Loucy (cell line): ENCODE results near the gene COX18.

Experiments
- H2AFZ ChIP-seq: fragments of 200-600 bp; sonication (generic); 2 replicates; pipeline ENCODE4 v1.6.0; 2016; ENCODE audit warnings: antibody characterized with exemption, mild to moderate bottlenecking, low read length, moderate library complexity
- H3F3A ChIP-seq: fragments of 200-600 bp; 2 replicates; pipeline ENCODE4 v1.6.0; 2016; ENCODE audit warnings: antibody characterized with exemption, low read depth, mild to moderate bottlenecking
- H3K27me3 ChIP-seq: fragments of 200-600 bp; sonication (generic); 2 replicates; pipeline ENCODE4 v1.6.1; 2014; ENCODE audit warnings: low read length, mild to moderate bottlenecking; ENCODE audit not compliant: insufficient read depth, poor library complexity, severe bottlenecking
- H3K36me3 ChIP-seq: fragments of 200-600 bp; sonication (generic); 2 replicates; pipeline ENCODE4 v1.6.1; 2016; ENCODE audit warnings: low read length; ENCODE audit not compliant: insufficient read depth
- H3K4me1 ChIP-seq: fragments of 200-600 bp; sonication (generic); 2 replicates; pipeline ENCODE4 v1.5.1; 2014; ENCODE audit warnings: low read length, mild to moderate bottlenecking; ENCODE audit not compliant: insufficient read depth, poor library complexity, severe bottlenecking
- H3K4me2 ChIP-seq: fragments of 200-600 bp; sonication (generic); 2 replicates; pipeline ENCODE4 v1.6.0; 2014; ENCODE audit warnings: antibody characterized with exemption, low read length, low read depth, mild to moderate bottlenecking; ENCODE audit not compliant: poor library complexity, severe bottlenecking
- H3K4me3 ChIP-seq: fragments of 200-600 bp; sonication (generic); 2 replicates; pipeline ENCODE4 v1.5.1; 2014; ENCODE audit warnings: low read length, mild to moderate bottlenecking, mixed read lengths; ENCODE audit not compliant: poor library complexity, severe bottlenecking
- H3K79me2 ChIP-seq: fragments of 200-600 bp; sonication (generic); 2 replicates; pipeline ENCODE4 v1.6.1; 2014; ENCODE audit warnings: low read length; ENCODE audit not compliant: insufficient read depth
- H3K9ac ChIP-seq: fragments of 200-600 bp; sonication (generic); 2 replicates; pipeline ENCODE4 v1.6.0; 2014; ENCODE audit warnings: mild to moderate bottlenecking, low read depth, low read length, moderate library complexity; ENCODE audit not compliant: poor library complexity, severe bottlenecking
- H3K9me2 ChIP-seq: fragments of 200-600 bp; sonication (generic); replicated peaks from 2 replicates; pipeline ENCODE4 v1.6.1; 2016; ENCODE audit warnings: low read depth, low read length, mixed read lengths
- H3K9me3 ChIP-seq: fragments of 200-600 bp; sonication (generic); 2 replicates; pipeline ENCODE4 v1.6.1; 2014; ENCODE audit warnings: mild to moderate bottlenecking, antibody characterized with exemption, low read length, low read depth; ENCODE audit not compliant: insufficient read depth
- H4K20me1 ChIP-seq: fragments of 200-600 bp; sonication (generic); 2 replicates; pipeline ENCODE4 v1.6.0; 2014; ENCODE audit warnings: antibody characterized with exemption, low read length, mild to moderate bottlenecking; ENCODE audit not compliant: insufficient read depth, poor library complexity, severe bottlenecking
- EZH2phosphoT487 ChIP-seq: fragments of 200-600 bp; IDR thresholded peaks from 2 replicates; pipeline ENCODE4 v1.6.1; 2018; ENCODE audit warnings: antibody characterized with exemption, mild to moderate bottlenecking, moderate library complexity, borderline replicate concordance
- TF ChIP-seq, protein P1 (sequence below): fragments of 200-600 bp; sonication (generic); conservative IDR thresholded peaks from 2 replicates; pipeline ENCODE4 v1.5.1; 2014; ENCODE audit warnings: mild to moderate bottlenecking, antibody characterized with exemption, low read length

The COX18 gene

DNA sequence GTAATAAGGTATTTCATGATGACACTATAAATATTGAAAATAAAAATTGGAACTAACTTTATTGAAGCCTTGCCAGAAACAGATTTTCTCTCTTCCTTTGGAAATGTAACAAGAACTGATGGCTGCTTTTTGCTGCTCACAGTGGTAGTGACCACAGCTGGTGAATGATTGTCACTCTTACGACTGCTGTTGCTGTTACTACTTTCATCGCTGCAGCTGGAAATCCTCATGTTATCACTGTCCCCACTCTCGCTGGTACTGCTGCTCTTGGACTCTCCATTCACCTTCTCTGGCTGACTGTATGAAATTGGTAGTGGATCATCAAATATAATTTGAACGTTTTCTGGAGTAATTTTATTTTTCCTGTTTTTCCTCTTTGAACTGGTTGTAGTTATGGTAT is 28.5 kb upstream of the COX18 start:
- Histone ChIP-seq H3K27me3 (no peaks in the 10 kb centered on the region), H3K36me3 (peaks cover 58% of the 10 kb centered on the region)

DNA sequence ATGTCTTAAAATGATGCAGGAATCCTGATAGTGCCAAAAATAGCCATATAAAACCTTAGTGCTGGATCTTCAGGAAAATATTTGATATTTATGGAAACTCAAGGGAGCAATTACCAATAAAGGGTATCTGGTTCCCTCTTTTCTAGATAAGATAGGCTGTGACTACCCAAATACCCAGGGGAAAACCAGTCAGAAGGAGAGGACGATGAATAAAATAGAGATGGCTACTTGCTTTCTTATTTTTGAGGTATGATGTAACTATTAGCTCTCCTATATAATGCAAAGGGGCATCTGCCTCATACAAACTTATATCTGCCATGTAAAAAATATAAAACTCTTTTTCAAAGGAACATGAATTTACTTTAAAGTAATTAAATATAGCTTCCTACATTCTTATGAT is 23.4 kb upstream of the COX18 start:
- H4K20me1 ChIP-seq = no peaks in the 10 kb centered on the region
- H3K4me3 ChIP-seq = no peak overlapping the region
- no peak overlapping the region for H3K4me2 ChIP-seq
- TF ChIP-seq, protein P1, sequence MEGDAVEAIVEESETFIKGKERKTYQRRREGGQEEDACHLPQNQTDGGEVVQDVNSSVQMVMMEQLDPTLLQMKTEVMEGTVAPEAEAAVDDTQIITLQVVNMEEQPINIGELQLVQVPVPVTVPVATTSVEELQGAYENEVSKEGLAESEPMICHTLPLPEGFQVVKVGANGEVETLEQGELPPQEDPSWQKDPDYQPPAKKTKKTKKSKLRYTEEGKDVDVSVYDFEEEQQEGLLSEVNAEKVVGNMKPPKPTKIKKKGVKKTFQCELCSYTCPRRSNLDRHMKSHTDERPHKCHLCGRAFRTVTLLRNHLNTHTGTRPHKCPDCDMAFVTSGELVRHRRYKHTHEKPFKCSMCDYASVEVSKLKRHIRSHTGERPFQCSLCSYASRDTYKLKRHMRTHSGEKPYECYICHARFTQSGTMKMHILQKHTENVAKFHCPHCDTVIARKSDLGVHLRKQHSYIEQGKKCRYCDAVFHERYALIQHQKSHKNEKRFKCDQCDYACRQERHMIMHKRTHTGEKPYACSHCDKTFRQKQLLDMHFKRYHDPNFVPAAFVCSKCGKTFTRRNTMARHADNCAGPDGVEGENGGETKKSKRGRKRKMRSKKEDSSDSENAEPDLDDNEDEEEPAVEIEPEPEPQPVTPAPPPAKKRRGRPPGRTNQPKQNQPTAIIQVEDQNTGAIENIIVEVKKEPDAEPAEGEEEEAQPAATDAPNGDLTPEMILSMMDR = no peak
- TF ChIP-seq EZH2phosphoT487 = no peak
- H3K27me3 ChIP-seq = no peaks in the 10 kb centered on the region
- H3K79me2 ChIP-seq = no peaks in the 10 kb centered on the region
- H3K9me3 ChIP-seq = no peaks in the 10 kb centered on the region
- H3K9me2 ChIP-seq = no peaks in the 10 kb centered on the region
- peaks cover 50% of the 10 kb centered on the region for H3K36me3 ChIP-seq
- no peak overlapping the region for H3K9ac ChIP-seq
- H3K4me1 ChIP-seq = no peaks in the 10 kb centered on the region
- no peaks in the 10 kb centered on the region for H3F3A ChIP-seq
- H2AFZ ChIP-seq = no peak overlapping the region

More for the DNA sequence above, 28.5 kb upstream of the COX18 start:
- TF ChIP-seq EZH2phosphoT487 = no peak
- TF ChIP-seq, protein P1 = no peak
- no peak overlapping the region for H3K4me3 ChIP-seq
- no peaks in the 10 kb centered on the region for H3K79me2 ChIP-seq
- no peaks in the 10 kb centered on the region for H4K20me1 ChIP-seq
- H2AFZ ChIP-seq = no peak overlapping the region
- no peaks in the 10 kb centered on the region for H3F3A ChIP-seq
- H3K4me1 ChIP-seq = no peaks in the 10 kb centered on the region
- H3K9ac ChIP-seq = no peak overlapping the region
- no peaks in the 10 kb centered on the region for H3K9me3 ChIP-seq
- no peak overlapping the region for H3K4me2 ChIP-seq
- no peaks in the 10 kb centered on the region for H3K9me2 ChIP-seq

DNA sequence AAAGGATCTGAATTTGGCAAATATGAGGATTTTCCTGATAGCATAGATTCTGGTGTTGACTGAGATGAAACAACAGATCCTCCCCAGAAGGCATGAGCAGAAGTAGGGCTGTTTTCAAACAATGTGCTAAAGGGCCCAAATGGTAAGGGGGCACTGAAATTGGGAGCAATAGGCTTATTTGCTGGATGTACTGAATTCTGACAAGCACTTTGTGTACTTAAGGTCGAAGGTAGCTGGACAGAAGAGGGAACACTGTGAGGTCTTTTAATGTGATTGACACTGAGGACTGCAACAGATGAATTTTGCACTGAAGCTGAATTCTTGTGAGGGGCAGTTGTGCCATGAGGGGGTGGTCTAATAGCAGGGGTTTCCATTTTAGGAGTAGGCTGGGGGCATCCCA is 21.2 kb upstream of the COX18 start:
- no peaks in the 10 kb centered on the region for H3F3A ChIP-seq
- H3K36me3 ChIP-seq = peaks cover 38% of the 10 kb centered on the region
- no peaks in the 10 kb centered on the region for H3K9me2 ChIP-seq
- no peaks in the 10 kb centered on the region for H3K4me1 ChIP-seq
- no peak overlapping the region for H2AFZ ChIP-seq
- no peaks in the 10 kb centered on the region for H3K79me2 ChIP-seq
- H3K4me2 ChIP-seq = no peak overlapping the region
- H3K9me3 ChIP-seq = no peaks in the 10 kb centered on the region
- no peaks in the 10 kb centered on the region for H3K27me3 ChIP-seq
- TF ChIP-seq, protein P1 = no peak
- no peak for TF ChIP-seq EZH2phosphoT487
- H3K9ac ChIP-seq = no peak overlapping the region
- no peak overlapping the region for H3K4me3 ChIP-seq
- no peaks in the 10 kb centered on the region for H4K20me1 ChIP-seq
